LNCaP clone FGC (cell line): ENCODE measurements around the gene SUMO3.

Experiments used
- DNase-seq: peaks from one replicate; pipeline ENCODE4 v3.0.0-alpha.2; 2011; ENCODE audit warnings: low read depth
- H3K4me3 ChIP-seq: 2 replicates; pipeline ENCODE4 v1.5.1; 2011; ENCODE audit warnings: mild to moderate bottlenecking, low read depth, low read length, control low read depth
- TF ChIP-seq, protein P1 (sequence below): IDR thresholded peaks from 2 replicates; pipeline ENCODE4 v1.5.1; 2012; ENCODE audit warnings: mild to moderate bottlenecking; ENCODE audit not compliant: control insufficient read depth, insufficient read depth; ENCODE audit errors: extremely low read depth

The SUMO3 gene

DNA sequence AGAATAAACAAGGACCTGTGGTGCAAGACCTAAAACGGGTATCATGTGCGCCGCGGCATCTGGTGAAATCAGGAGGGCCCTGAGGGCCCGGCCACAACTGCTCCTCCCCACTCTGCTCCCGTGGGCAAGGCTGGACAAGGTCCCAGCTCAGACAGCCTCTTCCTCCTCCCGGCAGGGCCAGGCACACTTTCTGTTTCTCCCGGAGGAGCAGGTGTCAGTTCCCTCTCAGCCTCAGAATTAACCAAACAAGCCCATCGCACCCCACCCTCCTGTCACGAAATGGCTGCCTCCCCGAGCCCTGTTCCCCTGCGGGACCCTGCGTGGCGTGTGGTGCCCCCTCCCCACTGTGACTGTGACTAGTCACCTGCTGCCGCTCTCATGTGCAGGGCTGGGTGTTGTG is 40.4 kb upstream of the SUMO3 start:
- H3K4me3 ChIP-seq, result no peak overlapping the region
- DNase-seq, result no peak
- TF ChIP-seq, protein P1, sequence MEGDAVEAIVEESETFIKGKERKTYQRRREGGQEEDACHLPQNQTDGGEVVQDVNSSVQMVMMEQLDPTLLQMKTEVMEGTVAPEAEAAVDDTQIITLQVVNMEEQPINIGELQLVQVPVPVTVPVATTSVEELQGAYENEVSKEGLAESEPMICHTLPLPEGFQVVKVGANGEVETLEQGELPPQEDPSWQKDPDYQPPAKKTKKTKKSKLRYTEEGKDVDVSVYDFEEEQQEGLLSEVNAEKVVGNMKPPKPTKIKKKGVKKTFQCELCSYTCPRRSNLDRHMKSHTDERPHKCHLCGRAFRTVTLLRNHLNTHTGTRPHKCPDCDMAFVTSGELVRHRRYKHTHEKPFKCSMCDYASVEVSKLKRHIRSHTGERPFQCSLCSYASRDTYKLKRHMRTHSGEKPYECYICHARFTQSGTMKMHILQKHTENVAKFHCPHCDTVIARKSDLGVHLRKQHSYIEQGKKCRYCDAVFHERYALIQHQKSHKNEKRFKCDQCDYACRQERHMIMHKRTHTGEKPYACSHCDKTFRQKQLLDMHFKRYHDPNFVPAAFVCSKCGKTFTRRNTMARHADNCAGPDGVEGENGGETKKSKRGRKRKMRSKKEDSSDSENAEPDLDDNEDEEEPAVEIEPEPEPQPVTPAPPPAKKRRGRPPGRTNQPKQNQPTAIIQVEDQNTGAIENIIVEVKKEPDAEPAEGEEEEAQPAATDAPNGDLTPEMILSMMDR, result no peak

DNA sequence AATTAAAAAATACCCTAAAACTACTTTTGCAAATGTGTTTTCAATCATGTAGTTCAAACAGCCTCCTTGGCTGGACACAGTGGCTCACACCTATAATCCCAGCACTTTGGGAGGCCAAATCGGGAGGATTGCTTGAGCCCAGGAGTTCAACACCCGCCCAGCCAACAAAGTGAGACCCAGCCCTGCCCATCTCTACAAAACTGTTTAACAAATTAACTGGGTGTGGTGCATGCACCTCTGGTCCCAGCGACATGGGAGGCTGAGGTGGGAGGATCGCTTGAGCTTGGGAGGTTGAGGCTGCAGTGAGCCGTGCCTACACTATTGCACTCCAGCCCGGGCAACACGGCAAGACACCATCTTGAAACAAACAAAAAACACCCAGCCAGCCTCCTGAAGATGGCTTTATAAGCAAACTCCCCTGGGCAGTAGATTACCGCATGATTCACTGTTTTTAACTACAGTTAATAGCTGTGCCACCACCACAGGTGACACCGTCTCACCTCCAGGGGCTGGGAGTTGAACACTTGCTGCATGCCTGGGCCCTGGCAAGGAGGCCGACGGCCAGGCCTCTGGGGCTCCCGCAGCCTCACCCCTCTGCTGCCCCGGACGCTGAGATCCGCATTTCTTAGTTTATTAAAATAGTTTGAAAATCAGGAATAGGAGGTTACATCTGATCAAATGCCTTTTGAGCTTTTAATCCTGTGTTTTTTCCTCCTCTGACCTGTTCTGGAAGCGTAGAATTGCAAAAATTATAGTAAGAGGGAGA is 39.4 kb upstream of the SUMO3 start:
- DNase-seq, result no peak
- H3K4me3 ChIP-seq, result no peak overlapping the region
- TF ChIP-seq, protein P1, result no peak

DNA sequence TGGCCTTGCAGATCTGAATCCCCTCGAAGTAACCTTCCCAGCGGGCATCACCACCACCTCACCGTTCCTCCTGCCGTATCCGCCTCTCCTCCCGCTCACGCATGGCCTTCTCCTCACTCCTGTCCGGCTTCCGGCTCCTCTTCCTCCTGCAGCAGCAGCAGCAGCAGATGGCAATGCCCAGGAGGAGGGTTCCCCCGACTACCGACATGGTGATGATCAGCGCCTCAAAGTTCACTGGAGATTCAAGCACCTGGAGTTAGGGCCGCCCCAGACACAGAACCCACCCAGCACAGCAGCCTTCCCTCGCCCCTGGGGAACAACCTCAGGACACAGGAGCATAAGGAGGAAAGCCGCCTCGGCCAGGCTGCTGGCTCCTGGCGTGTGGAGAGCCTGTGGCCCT is 38.3 kb upstream of the SUMO3 start:
- TF ChIP-seq, protein P1, result no peak
- no peak overlapping the region for H3K4me3 ChIP-seq
- no peak for DNase-seq

DNA sequence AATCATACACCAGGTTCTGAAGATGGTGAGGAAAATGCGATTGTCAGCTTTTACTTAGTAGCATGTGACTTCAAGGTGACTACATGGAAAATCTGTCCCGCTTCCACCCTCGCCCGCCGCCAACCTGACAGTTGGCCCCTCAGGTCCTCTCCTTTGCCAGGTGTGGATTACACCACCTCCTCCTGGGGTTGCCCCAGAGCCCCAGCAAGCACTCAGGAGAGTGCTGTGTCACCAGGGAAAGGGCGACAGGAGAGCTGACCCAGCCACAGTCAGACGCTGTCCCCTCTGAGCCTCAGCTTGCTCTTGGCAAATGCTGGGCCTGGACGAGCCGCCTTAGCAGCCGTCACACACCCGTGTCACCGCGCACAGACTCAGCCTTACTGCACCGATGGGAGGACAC is 37.7 kb upstream of the SUMO3 start:
- no peak overlapping the region for H3K4me3 ChIP-seq
- no peak for DNase-seq
- TF ChIP-seq, protein P1, result no peak

DNA sequence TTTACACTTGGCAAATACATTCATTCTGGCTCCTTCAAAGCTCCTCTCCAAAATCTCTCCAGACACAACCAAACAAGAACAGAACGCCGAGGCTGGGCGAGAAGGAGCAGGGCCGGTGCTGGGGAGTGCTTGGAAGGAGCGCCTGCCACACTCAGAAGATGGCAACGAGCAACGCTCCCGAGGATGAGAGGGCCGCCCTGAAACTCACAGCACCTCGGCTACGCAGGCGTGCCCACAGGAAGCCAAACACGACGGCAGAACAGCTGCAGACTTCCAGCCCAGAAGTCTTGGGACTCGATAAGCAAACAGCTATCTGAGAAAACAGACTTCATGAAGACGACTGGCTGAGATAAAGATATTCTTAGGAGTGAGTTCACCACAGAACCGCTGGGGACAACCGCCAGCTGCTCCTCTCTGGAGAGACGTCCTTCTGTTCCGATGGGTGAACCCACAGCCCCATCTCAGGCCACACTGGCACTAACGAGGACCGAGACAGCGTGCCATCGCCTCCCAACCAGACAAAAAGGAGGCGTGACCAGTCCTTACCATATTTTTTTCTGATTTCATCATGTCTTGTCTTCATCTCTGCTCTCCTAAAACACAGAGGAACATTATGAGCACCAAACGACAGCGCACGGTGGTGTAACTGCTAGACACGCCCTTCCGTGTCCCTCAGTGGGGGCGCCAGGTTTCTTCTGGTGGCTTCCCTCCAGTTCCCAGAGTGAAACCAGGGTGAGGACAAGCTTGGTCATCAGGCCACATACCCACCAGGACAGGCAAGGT is 37.0 kb upstream of the SUMO3 start:
- no peak overlapping the region for H3K4me3 ChIP-seq
- TF ChIP-seq, protein P1, result no peak

DNA sequence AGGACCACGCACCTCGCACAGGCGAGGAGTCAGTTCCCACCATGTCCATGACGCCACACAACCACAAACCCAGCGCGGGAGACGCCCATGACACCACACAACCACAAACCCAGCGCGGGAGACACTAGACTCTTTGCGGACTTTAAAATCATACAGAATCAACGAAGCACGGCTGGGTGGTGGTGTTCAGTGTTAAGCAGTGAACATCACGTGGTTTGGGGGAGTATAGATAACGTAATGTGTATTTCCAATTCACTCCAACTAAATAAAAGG is 36.5 kb upstream of the SUMO3 start:
- H3K4me3 ChIP-seq, result no peak overlapping the region
- TF ChIP-seq, protein P1, result no peak
- DNase-seq, result no peak

More for the DNA sequence above, 37.0 kb upstream of the SUMO3 start:
- no peak for DNase-seq
